ENCODE data around the gene SMU1. TPM values are rescaled to one million over a fixed set of nuclear protein-coding genes. Genes with fewer than 3 reads are reported as not detected.
"Not testable (repeated sequence)": the region's sequence is repeated elsewhere in the genome, so short reads cannot be mapped to it uniquely, and the experiment has no call there.

SMU1 gene
- total RNA-seq, 4 donors from 2014 or later = 12.5 to 15.3 (median 13.6) TPM

DNA sequence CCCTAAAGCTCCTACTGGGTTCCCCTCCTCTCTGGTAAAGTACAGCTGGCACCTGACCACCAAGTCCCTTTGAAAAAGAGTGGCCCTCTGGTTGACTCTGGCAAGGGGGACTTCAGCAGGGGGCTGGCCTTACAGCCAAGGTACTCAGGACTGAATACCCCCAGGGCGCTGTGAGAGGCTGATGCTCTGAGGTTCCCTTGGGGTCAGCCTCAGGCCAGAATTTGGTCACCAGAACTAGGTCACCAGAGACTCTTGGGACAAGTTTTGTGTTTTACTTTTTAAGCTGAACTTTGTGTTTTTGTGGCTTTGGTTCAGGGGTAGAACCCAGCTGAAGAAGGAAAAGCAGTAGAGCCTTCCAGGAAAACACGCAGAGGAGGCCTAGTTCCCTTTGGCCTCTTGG is 23.3 kb upstream of the SMU1 start:
- in situ Hi-C loops (cut with MboI; ENCODE audit: low sequenced_read_pairs in 4 of 4) (no loop called here), intact Hi-C loops (cut with DNase I; ENCODE audit: low total_unique reads) (loop anchor here (5.0 kb wide), 1 partner anchor 128 kb away; no protein-coding TSS in a partner anchor)
- H3K9me3 ChIP-seq = no peaks in the 10 kb centered on the region
- TF ChIP-seq, protein P1, sequence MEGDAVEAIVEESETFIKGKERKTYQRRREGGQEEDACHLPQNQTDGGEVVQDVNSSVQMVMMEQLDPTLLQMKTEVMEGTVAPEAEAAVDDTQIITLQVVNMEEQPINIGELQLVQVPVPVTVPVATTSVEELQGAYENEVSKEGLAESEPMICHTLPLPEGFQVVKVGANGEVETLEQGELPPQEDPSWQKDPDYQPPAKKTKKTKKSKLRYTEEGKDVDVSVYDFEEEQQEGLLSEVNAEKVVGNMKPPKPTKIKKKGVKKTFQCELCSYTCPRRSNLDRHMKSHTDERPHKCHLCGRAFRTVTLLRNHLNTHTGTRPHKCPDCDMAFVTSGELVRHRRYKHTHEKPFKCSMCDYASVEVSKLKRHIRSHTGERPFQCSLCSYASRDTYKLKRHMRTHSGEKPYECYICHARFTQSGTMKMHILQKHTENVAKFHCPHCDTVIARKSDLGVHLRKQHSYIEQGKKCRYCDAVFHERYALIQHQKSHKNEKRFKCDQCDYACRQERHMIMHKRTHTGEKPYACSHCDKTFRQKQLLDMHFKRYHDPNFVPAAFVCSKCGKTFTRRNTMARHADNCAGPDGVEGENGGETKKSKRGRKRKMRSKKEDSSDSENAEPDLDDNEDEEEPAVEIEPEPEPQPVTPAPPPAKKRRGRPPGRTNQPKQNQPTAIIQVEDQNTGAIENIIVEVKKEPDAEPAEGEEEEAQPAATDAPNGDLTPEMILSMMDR (IDR thresholded peaks at IDR 0.05 in 4 of 5, conservative IDR thresholded peaks at IDR 0.05 in 1 of 5) = no peak
- no peak for TF ChIP-seq POLR2A (IDR thresholded peaks at IDR 0.05)
- H3K27ac ChIP-seq = no peak overlapping the region
- peaks cover 9 to 17% of the 10 kb centered on the region in 2 donors for H3K4me1 ChIP-seq
- H3K4me3 ChIP-seq = no peak overlapping the region
- no peak for ATAC-seq
- DNase-seq = no peak
- no peaks in the 10 kb centered on the region for H3K36me3 ChIP-seq
- no peaks in the 10 kb centered on the region for H3K27me3 ChIP-seq

DNA sequence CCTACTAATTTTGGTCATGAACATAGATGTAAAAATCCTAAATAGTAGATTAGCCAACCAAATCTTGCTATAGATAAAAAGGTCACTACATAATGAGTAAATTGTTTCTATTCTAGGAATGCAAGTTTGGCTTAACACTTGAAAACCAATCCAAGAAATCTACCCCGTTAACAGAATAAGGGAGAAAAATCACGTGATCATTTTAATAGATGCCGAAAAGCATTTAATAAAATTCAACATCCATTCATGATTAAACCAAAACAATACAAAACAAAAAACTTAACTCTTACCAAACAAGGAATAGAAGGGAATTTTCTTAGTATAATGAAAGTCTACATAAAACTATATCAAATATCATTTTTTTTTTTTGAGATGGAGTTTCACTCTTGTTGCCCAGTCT is 20.7 kb upstream of the SMU1 start:
- Histone ChIP-seq H3K27ac (no peak overlapping the region), H3K27me3 (no peaks in the 10 kb centered on the region), H3K4me3 (no peak overlapping the region), H3K36me3 (no peaks in the 10 kb centered on the region), H3K9me3 (no peaks in the 10 kb centered on the region), H3K4me1 (peaks cover 8 to 11% of the 10 kb centered on the region in 2 donors)
- DNase-seq (no peak), ATAC-seq (no peak)
- in situ Hi-C loops (cut with MboI; ENCODE audit: low sequenced_read_pairs in 4 of 4) = no loop called here
- intact Hi-C loops (cut with DNase I; ENCODE audit: low total_unique reads) = loop anchor here (2.0 kb wide), 1 partner anchor 14 kb away; no protein-coding TSS in a partner anchor
- TF ChIP-seq, protein P1 (IDR thresholded peaks at IDR 0.05 in 4 of 5, conservative IDR thresholded peaks at IDR 0.05 in 1 of 5) = no peak
- no peak for TF ChIP-seq POLR2A (IDR thresholded peaks at IDR 0.05)

- no peaks in the 10 kb centered on the region for H3K27me3 ChIP-seq
- H3K4me1 ChIP-seq = no peaks in the 10 kb centered on the region
- DNase-seq (no peak), ATAC-seq (no peak)
- intact Hi-C loops (cut with DNase I; ENCODE audit: low total_unique reads) = no loop called here
- TF ChIP-seq, protein P1 (IDR thresholded peaks at IDR 0.05 in 4 of 5, conservative IDR thresholded peaks at IDR 0.05 in 1 of 5) = no peak
- TF ChIP-seq POLR2A (IDR thresholded peaks at IDR 0.05) = no peak
- no peaks in the 10 kb centered on the region for H3K9me3 ChIP-seq
- H3K4me3 ChIP-seq = no peak overlapping the region
- no peak overlapping the region for H3K27ac ChIP-seq
- H3K36me3 ChIP-seq = no peaks in the 10 kb centered on the region
- in situ Hi-C loops (cut with MboI; ENCODE audit: low sequenced_read_pairs in 4 of 4) = no loop called here
These were observed 16.2 kb upstream of the SMU1 start for GRCh38 chr9:33092634-33093033.

- H3K27ac ChIP-seq; DNase-seq; ATAC-seq; H3K36me3 ChIP-seq; H3K27me3 ChIP-seq; in situ Hi-C loops (cut with MboI; ENCODE audit: low sequenced_read_pairs in 4 of 4); H3K9me3 ChIP-seq; H3K4me1 ChIP-seq; H3K4me3 ChIP-seq: not testable (repeated sequence)
- intact Hi-C loops (cut with DNase I; ENCODE audit: low total_unique reads) = loop anchor here (1.0 kb wide), 1 partner anchor 137 kb away; no protein-coding TSS in a partner anchor
These were observed 9.2 kb upstream of the SMU1 start for GRCh38 chr9:33085672-33086071.

- H3K27me3 ChIP-seq = no peaks in the 10 kb centered on the region
- H3K9me3 ChIP-seq = no peaks in the 10 kb centered on the region
- in situ Hi-C loops (cut with MboI; ENCODE audit: low sequenced_read_pairs in 4 of 4) (loop anchor here (5.0 kb wide), 2 partner anchors 90 to 145 kb away; no protein-coding TSS in a partner anchor), intact Hi-C loops (cut with DNase I; ENCODE audit: low total_unique reads) (loop anchor here (2.0 kb wide), 1 partner anchor 14 kb away; no protein-coding TSS in a partner anchor)
- TF ChIP-seq POLR2A (IDR thresholded peaks at IDR 0.05) = no peak
- TF ChIP-seq, protein P1 (IDR thresholded peaks at IDR 0.05 in 4 of 5, conservative IDR thresholded peaks at IDR 0.05 in 1 of 5) = no peak
- no peak for DNase-seq
- peaks cover 5 to 9% of the 10 kb centered on the region in 2 donors for H3K4me1 ChIP-seq
- H3K36me3 ChIP-seq = no peaks in the 10 kb centered on the region
- no peak overlapping the region for H3K4me3 ChIP-seq
- no peak for ATAC-seq
- H3K27ac ChIP-seq = no peak overlapping the region
These were observed 6.3 kb upstream of the SMU1 start for GRCh38 chr9:33082538-33083326.

Measured in gastrocnemius medialis (tissue), 4 donors.